Measurements from ENCODE around the gene ATP5MC2.
"Not testable (repeated sequence)": the region's sequence is repeated elsewhere in the genome, so short reads cannot be mapped to it uniquely, and the experiment has no call there.

The ATP5MC2 gene

DNA sequence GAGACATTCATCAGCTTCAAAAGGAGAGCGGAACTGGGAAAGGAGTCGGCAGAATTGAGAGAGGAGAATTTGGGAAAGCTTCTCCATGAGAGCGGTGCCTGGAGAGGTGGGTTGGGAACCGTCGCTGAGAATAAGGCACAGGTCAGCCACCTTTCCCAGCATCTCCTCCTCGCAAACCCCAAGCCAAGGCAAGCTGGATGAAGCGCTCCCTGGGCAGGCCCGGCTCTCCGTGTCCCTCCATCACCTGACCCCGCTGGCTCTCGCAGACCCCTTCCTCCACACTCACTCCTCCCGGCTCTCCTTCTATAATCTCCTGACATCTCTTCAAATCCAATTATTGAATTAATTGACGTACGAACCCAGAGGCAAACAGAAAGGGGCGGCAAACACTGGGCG is 18.9 kb upstream of the ATP5MC2 start:
- DNase-seq (ENCODE audit: low spot score) = no peak
- TF ChIP-seq, protein P1, sequence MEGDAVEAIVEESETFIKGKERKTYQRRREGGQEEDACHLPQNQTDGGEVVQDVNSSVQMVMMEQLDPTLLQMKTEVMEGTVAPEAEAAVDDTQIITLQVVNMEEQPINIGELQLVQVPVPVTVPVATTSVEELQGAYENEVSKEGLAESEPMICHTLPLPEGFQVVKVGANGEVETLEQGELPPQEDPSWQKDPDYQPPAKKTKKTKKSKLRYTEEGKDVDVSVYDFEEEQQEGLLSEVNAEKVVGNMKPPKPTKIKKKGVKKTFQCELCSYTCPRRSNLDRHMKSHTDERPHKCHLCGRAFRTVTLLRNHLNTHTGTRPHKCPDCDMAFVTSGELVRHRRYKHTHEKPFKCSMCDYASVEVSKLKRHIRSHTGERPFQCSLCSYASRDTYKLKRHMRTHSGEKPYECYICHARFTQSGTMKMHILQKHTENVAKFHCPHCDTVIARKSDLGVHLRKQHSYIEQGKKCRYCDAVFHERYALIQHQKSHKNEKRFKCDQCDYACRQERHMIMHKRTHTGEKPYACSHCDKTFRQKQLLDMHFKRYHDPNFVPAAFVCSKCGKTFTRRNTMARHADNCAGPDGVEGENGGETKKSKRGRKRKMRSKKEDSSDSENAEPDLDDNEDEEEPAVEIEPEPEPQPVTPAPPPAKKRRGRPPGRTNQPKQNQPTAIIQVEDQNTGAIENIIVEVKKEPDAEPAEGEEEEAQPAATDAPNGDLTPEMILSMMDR (IDR thresholded peaks at IDR 0.05; ENCODE audit: extremely low read depth, missing control alignments) = no peak

DNA sequence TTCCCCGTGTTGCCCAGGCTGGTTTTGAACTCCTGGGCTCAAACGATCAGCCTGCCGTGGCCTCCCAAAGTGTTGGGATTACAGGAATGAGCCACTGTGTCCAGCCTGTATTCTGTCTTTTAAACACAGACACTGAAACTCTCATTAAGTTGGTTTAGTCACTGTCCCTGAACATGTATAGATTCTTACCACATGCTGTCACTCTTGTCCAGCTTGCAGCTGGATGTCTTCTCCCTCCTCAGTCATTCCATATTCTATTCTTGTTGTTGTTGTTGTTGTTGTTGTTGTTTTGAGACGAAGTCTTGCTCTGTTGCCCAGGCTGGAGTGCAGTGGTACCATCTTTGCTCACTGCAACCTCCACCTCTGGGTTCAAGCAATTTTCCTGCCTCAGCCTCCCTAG is 12.3 kb upstream of the ATP5MC2 start:
- DNase-seq (ENCODE audit: low spot score) = no peak
- TF ChIP-seq, protein P1 (IDR thresholded peaks at IDR 0.05; ENCODE audit: extremely low read depth, missing control alignments) = no peak

DNA sequence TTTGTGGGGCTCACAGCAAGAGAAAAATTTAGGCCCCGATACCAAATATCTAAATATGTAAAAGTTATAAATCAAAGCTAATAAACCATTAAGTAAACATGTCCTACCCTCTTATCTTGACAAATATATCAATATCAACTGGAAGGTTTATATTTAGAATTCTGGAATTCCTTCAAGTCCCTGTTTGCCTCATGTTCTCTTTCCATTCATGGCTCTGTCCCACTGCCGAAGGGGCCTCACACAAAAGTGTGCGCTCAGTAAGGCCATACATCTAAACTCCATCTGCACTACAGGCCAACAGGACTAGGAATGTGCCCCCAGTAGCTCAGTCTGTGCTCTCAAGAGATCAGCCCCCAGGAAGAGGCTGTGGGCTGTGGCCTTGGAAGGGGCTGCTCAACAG is 10.6 kb upstream of the ATP5MC2 start:
- TF ChIP-seq, protein P1 (IDR thresholded peaks at IDR 0.05; ENCODE audit: extremely low read depth, missing control alignments) = no peak

DNA sequence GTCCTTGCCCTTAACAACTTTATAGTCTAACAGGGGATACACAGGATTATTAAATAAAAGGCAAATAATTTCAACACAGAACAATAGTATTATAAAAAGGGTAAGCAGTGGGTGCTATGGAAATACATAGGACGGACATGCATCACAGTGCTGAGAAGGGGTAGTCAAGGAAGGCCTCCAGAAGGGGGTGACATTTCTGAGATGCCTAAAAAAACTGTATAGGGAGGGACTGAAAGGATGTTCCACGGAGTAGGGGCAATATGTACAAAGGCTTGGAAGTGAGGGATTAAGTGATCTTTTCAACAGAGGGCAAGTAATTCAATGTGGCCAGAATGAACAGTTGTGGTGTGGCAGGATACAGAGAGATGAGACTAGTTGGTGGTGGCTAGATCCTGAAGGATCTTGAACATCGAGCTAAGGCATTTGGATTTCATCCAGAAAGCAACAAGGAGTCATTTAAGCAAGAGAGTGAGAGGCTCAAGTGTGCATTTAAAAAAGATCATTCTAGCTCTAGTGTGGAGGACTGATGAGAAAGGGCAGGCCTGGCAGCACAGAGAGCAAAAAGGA is 8.9 kb upstream of the ATP5MC2 start:
- DNase-seq (ENCODE audit: low spot score) = no peak
- TF ChIP-seq, protein P1 (IDR thresholded peaks at IDR 0.05; ENCODE audit: extremely low read depth, missing control alignments) = no peak

More for the DNA sequence above, 10.6 kb upstream of the ATP5MC2 start:
- DNase-seq (ENCODE audit: low spot score) = no peak

DNA sequence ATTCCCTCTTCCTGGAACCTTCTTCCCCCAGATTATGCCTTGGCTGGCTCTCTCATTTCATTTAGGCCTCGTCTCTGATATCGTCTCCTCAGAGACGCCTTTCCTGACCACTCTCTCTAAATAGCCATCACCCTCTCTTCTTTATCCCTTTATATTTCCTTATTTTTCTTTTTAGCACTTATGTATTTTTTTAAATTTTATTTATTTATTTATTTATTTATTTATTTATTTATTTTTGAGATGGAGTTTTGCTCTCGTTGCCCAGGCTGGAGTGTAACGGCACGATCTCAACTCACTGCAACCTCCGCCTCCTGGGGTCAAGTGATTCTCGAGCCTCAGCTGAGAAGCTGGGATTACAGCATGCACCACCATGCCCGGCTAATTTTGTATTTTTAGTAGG is 8.1 kb upstream of the ATP5MC2 start:
- DNase-seq (ENCODE audit: low spot score) = no peak
- TF ChIP-seq, protein P1 (IDR thresholded peaks at IDR 0.05; ENCODE audit: extremely low read depth, missing control alignments) = no peak

DNA sequence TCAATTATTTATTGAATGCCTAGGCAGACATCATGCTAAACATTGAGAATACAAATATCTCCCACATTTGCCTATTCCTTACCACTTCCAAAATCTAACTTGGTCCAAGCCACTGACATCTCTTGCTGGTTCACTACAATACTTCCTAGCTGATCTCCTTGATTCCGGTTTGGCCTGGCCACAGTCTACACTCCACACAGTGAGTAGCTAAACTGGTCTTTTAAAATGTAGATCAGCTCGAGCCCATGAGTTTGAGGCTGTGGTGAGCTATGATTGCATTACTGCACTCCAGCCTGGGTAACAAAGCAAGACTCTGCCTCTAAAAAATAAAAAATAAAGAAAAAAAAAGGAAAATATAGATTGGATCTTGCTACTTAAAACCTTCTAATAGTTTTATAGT is 7.6 kb upstream of the ATP5MC2 start:
- TF ChIP-seq, protein P1 (IDR thresholded peaks at IDR 0.05; ENCODE audit: extremely low read depth, missing control alignments) = no peak
- DNase-seq (ENCODE audit: low spot score) = no peak

DNA sequence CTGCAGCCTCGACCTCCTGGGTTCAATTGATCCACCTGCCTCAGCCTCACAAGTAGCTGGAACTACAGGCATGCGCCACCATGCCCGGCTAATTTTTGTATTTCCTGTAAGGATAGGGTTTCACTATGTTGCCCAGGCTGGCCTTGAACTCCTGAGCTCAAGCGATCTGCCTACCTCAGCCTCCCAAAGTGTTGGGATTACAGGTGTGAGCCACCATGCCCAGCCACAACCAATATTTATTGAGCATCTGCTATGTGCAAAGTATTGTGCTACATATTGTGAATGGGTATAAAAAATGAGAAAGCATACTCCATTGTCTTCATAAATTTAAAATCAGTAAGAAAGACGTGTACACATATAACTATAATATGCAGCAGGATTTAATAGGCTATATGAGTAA is 4.2 kb upstream of the ATP5MC2 start:
- not testable (repeated sequence) for DNase-seq (ENCODE audit: low spot score)

DNA sequence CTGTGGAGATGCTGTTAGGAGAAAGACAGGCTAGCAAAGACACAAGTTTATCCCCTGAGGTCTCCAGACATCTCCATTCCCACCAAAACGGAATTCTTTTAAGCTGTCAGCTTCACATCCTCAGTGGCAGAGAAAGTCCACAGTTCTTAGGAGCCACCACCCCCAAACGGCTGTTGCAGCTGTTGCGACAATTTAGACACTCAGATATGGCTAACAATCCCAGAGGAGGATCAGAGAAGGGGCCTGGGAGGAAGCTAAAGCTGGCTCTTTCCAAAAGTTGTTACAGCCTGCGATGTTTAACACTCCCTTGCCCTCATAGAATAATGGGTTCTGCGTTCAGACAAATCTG is 1.9 kb upstream of the ATP5MC2 start:
- TF ChIP-seq, protein P1 (IDR thresholded peaks at IDR 0.05; ENCODE audit: extremely low read depth, missing control alignments) = no peak
- DNase-seq (ENCODE audit: low spot score) = no peak
